Measurements from ENCODE around the gene CCDC88B. TPM values are rescaled to one million over a fixed set of nuclear protein-coding genes. Genes with fewer than 3 reads are reported as not detected.

CCDC88B gene
- total and polyA plus RNA-seq, 12 donors: 4.2 to 42.7 (median 7.0) TPM

DNA sequence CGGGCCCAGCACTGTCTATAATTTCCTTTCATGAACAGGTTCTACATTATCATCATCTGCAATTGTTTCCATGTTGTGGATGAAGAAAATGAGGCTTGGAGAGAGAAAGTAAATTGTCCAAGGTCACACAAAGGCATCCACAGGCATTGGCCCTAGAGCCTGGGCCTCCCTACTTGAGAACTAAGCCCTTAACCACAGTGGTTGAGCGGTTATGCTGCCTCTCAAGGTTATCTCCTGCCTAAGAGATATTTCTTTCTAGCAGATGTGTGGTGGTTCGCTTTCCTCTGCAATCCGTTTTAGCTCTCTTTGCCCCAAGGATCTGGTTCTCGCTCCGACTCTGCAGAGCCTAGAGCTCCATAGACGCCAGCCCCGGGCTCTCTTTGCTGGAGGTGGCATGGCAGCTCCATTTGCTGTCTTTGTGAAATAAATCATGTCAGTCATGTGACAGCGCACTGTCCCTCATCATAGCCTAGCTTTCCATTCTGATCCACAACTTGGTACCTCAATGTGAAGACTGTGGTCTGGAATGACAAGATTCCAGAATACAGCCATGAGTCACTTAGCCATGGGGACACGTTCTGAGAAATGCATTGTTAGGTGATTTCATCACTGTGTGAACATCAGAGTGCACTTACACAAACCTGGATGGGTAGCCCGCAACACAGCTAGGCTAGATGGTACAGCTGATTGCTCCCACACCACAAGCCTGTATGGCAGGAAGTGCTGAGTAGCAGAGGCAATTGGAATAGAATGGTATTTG is 46.1 kb downstream of the CCDC88B start:
- Histone ChIP-seq H3K36me3 (no peaks in the 10 kb centered on the region), H3K27ac (peak overlapping the region in 1 of 10 donors; percentile 3), H3K9me3 (no peaks in the 10 kb centered on the region), H3K4me3 (no peak overlapping the region), H3K4me1 (peaks cover 0 to 25% (median 18%) of the 10 kb centered on the region in 9 donors), H3K27me3 (no peaks in the 10 kb centered on the region)
- intact Hi-C loops (cut with DNase I): no loop called here
- no peak for ATAC-seq
- 84 to 87% methylated on average over 11 of the region's 11 CpGs for WGBS, 2 donors
- TF ChIP-seq, protein P1, sequence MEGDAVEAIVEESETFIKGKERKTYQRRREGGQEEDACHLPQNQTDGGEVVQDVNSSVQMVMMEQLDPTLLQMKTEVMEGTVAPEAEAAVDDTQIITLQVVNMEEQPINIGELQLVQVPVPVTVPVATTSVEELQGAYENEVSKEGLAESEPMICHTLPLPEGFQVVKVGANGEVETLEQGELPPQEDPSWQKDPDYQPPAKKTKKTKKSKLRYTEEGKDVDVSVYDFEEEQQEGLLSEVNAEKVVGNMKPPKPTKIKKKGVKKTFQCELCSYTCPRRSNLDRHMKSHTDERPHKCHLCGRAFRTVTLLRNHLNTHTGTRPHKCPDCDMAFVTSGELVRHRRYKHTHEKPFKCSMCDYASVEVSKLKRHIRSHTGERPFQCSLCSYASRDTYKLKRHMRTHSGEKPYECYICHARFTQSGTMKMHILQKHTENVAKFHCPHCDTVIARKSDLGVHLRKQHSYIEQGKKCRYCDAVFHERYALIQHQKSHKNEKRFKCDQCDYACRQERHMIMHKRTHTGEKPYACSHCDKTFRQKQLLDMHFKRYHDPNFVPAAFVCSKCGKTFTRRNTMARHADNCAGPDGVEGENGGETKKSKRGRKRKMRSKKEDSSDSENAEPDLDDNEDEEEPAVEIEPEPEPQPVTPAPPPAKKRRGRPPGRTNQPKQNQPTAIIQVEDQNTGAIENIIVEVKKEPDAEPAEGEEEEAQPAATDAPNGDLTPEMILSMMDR (IDR thresholded peaks at IDR 0.05): no peak
- DNase-seq: no peak

- H3K4me1 ChIP-seq: peaks cover 0 to 25% (median 19%) of the 10 kb centered on the region in 9 donors
- ATAC-seq: no peak
Observed at GRCh38 chr11:64387916-64388315, 47.9 kb downstream of the CCDC88B start.

GRCh38 chr11:64388894-64389293 is 48.9 kb downstream of the CCDC88B start:
- Histone ChIP-seq H3K4me3 (no peak overlapping the region), H3K9me3 (no peaks in the 10 kb centered on the region), H3K36me3 (no peaks in the 10 kb centered on the region), H3K27ac (no peak overlapping the region), H3K4me1 (peaks cover 0 to 23% (median 17%) of the 10 kb centered on the region in 9 donors), H3K27me3 (no peaks in the 10 kb centered on the region)
- TF ChIP-seq, protein P1 (IDR thresholded peaks at IDR 0.05): no peak
- ATAC-seq (no peak), DNase-seq (no peak)
- WGBS, 2 donors: 87 to 93% methylated on average over 10 of the region's 10 CpGs
- intact Hi-C loops (cut with DNase I): no loop called here

More at GRCh38 chr11:64387916-64388315, 47.9 kb downstream of the CCDC88B start:
- TF ChIP-seq, protein P1 (IDR thresholded peaks at IDR 0.05): no peak
- no peaks in the 10 kb centered on the region for H3K27me3 ChIP-seq
- no peak for DNase-seq
- H3K9me3 ChIP-seq: no peaks in the 10 kb centered on the region
- intact Hi-C loops (cut with DNase I): no loop called here
- no peak overlapping the region for H3K4me3 ChIP-seq
- no peaks in the 10 kb centered on the region for H3K36me3 ChIP-seq
- no peak overlapping the region for H3K27ac ChIP-seq

- peaks cover 0 to 25% (median 7%) of the 10 kb centered on the region in 9 donors for H3K4me1 ChIP-seq
- no peaks in the 10 kb centered on the region for H3K9me3 ChIP-seq
- no peaks in the 10 kb centered on the region for H3K36me3 ChIP-seq
- no peaks in the 10 kb centered on the region for H3K27me3 ChIP-seq
- TF ChIP-seq, protein P1 (IDR thresholded peaks at IDR 0.05): no peak
- ATAC-seq (no peak), DNase-seq (no peak)
- intact Hi-C loops (cut with DNase I): no loop called here
- no peak overlapping the region for H3K27ac ChIP-seq
- whole genome bisulfite sequencing, 2 donors: 95 to 96% methylated on average over 2 of the region's 2 CpGs
- no peak overlapping the region for H3K4me3 ChIP-seq
Observed at GRCh38 chr11:64389851-64390250, 49.8 kb downstream of the CCDC88B start.

Measured in heart right ventricle (tissue), 16 donors.